BJ (cell line): Measurements from ENCODE around the gene SDCBP2. TPM values are rescaled to one million over a fixed set of nuclear protein-coding genes. Genes with fewer than 3 reads are reported as not detected.

Experiments
- CTCF ChIA-PET: fragments of 350-600 bp; formaldehyde crosslinking; extraction: SDS; loops from one replicate; lab custom pipeline; 2021; ENCODE audit warnings: antibody characterized with exemption, inconsistent platforms; lab: Yijun Ruan, JAX
- POLR2A ChIA-PET: fragments of 300-600 bp; sonication (Branson Sonifier 250); formaldehyde crosslinking; extraction: SDS; loops from one replicate; lab custom pipeline; 2021; ENCODE audit warnings: antibody characterized with exemption; lab: Charles Lee
- DNase-seq: peaks from one replicate; pipeline ENCODE4 v3.0.0-alpha.2; 2011; ENCODE audit warnings: low read depth
- H3K27me3 ChIP-seq: 2 replicates; pipeline ENCODE4 v1.6.0; 2011; ENCODE audit warnings: low read length; ENCODE audit not compliant: control insufficient read depth, insufficient read depth
- H3K36me3 ChIP-seq: 2 replicates; pipeline ENCODE4 v1.5.1; 2011; ENCODE audit warnings: low read length; ENCODE audit not compliant: control insufficient read depth, insufficient read depth
- H3K4me3 ChIP-seq: 2 replicates; pipeline ENCODE4 v1.5.1; 2011; ENCODE audit warnings: low read depth, mild to moderate bottlenecking, control low read depth, low read length
- polyA plus RNA-seq: library from polyadenylated mRNA; depleted of rRNA; stranded (reverse); fragments of >200 nt; gene quantifications from 2 replicates; pipeline ENCODE4 v1.2.3, GENCODE V29; 2011; rRNA removed
- TF ChIP-seq, protein P1 (sequence below): IDR thresholded peaks from 2 replicates; pipeline ENCODE4 v1.5.1; 2011; ENCODE audit warnings: low read depth, mild to moderate bottlenecking, control low read depth, inconsistent platforms, low read length, moderate library complexity; ENCODE audit not compliant: insufficient read depth

SDCBP2 gene
- polyA plus RNA-seq, 1 experiment = 6.2 TPM

DNA sequence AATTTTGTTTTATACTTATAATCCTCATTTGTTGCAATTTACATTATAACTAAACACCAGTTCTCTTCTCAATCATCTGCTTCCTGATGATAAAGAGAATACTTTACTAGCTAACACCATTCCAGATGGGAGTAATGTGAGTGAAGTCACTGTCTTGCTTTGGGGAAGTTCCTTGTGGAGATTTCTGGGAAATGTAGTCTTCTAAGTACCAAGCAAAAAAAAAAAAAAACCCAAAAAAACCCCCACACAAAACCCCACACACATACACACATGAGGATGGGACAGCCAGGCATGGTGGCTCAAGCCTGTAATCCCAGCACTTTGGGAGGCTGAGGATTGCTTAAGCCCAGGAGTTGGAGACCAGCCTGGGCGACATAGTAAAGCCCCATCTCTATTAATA, 65.1 kb downstream of the SDCBP2 start:
- TF ChIP-seq, protein P1, sequence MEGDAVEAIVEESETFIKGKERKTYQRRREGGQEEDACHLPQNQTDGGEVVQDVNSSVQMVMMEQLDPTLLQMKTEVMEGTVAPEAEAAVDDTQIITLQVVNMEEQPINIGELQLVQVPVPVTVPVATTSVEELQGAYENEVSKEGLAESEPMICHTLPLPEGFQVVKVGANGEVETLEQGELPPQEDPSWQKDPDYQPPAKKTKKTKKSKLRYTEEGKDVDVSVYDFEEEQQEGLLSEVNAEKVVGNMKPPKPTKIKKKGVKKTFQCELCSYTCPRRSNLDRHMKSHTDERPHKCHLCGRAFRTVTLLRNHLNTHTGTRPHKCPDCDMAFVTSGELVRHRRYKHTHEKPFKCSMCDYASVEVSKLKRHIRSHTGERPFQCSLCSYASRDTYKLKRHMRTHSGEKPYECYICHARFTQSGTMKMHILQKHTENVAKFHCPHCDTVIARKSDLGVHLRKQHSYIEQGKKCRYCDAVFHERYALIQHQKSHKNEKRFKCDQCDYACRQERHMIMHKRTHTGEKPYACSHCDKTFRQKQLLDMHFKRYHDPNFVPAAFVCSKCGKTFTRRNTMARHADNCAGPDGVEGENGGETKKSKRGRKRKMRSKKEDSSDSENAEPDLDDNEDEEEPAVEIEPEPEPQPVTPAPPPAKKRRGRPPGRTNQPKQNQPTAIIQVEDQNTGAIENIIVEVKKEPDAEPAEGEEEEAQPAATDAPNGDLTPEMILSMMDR = no peak
- CTCF ChIA-PET = interaction anchor here (0.9 kb wide), 1 partner anchor 16 kb away, joined by 3 read pairs; no protein-coding TSS in a partner anchor
- POLR2A ChIA-PET = interaction anchor here (0.7 kb wide), 1 partner anchor 9 kb away, joined by 9 read pairs; no protein-coding TSS in a partner anchor
- peaks cover 2% of the 10 kb centered on the region; the same call in 1 of the 2 replicates for H3K27me3 ChIP-seq
- H3K4me3 ChIP-seq = no peak overlapping the region
- H3K36me3 ChIP-seq = no peaks in the 10 kb centered on the region
- DNase-seq = peak; percentile 13

Other genes starting within 250 kb of the SDCBP2 start
- 87.5 and 154 TPM in 2 replicates for gene PSMF1, start 210.5 kb downstream of the SDCBP2 start, polyA plus RNA-seq
- gene TMEM74B, start 144.2 kb downstream of the SDCBP2 start, polyA plus RNA-seq = 0.04 TPM in 1 of 2 replicates, not detected in the other
- not detected in 2 replicates for gene C20orf202, start 125.7 kb downstream of the SDCBP2 start, polyA plus RNA-seq
- gene RAD21L1, start 103.1 kb downstream of the SDCBP2 start, polyA plus RNA-seq = 0.06 and 0.18 TPM in 2 replicates
- gene SNPH, start 62.8 kb downstream of the SDCBP2 start, polyA plus RNA-seq = 1.3 and 1.8 TPM in 2 replicates
- gene FKBP1A, start 63.9 kb upstream of the SDCBP2 start, polyA plus RNA-seq = 476 and 549 TPM in 2 replicates
- 27.7 and 32.4 TPM in 2 replicates for gene NSFL1C, start 137.7 kb upstream of the SDCBP2 start, polyA plus RNA-seq
- not detected in 2 replicates for gene SIRPB2, start 162.3 kb upstream of the SDCBP2 start, polyA plus RNA-seq
- not detected in 2 replicates for gene SIRPD, start 228.6 kb upstream of the SDCBP2 start, polyA plus RNA-seq